CD4-positive, alpha-beta T cell treated with Interleukin-15 for 1 hour (primary cell): ENCODE results near the gene CSNK1G3.

ENCODE experiments used
- DNase-seq: peaks from one replicate; pipeline ENCODE4 v3.0.0-alpha.2; 2020

CSNK1G3 gene

DNA sequence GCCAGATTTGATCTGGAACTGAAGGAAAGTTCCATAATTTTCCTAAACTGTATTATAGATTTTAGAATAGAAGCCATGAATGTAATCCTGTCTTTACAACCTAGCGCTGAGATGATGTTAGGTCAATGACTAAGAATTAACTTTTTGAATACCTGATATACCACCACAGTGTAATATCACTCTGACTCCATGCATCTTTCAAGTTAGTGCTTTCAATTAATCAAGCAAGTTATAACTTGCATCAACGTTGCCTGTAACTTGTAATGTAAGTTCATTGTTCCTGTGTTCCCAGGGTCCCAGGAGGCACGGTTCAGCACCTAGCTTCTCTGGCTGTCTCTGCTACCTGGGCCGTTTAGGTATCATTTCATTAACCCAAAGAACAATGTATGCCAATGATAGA, 139.3 kb downstream of the CSNK1G3 start:
- DNase-seq, result no peak

DNA sequence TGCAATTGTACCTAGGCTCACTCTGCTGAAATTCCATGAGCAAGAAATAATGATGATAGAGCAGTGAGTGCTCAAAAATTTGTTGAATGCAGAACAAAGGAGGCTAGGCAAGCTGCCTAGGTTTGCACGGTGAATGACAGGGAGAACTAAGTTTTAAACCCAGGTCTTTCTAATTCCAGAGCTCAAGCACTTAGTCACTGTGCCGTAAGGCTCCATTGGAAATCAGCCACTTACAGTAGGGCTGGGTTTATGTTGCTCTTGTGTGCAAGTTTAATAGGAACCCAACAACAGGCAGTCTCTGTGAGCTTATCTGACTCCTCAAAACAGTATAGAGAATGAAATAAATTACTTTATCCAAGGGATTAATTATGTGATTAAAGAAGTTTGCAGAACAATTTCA, 147.0 kb downstream of the CSNK1G3 start:
- no peak for DNase-seq

DNA sequence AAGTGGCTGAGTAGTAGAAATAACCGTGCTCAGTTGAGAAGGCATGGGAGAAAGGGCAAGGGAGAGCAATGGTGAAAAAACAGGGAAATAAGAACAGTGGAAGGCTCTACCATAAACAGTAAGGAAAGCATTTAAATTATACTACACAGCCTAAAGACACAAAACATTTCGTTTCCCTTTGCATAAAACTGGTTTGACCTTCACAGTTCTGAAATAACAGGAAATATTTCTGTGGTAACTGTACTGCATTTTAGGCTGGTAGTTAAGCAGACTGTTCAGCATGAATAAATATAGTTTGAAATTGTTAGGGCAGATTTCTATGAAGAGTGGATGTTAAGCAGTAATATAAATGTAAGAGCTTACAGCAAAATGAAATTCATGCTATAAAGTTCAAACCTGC, 147.5 kb downstream of the CSNK1G3 start:
- DNase-seq, result no peak

DNA sequence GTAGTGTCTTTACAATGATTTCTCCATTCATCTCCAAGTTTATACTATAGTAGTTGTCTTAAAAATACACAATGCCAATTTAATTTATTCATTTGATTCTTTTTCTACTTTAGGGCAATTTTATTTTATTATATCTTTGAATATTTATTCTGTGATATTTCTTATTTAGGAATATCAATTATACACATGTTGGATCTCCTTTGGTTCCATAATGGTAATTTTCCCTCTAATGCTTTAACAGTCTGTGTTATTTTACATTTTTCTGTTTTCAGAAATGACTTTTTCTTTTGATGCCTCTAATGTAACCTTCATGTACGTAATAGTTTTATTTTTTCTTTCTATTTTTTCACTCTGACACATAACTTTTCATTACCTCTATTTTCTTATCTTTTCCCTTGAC, 153.0 kb downstream of the CSNK1G3 start:
- no peak for DNase-seq

DNA sequence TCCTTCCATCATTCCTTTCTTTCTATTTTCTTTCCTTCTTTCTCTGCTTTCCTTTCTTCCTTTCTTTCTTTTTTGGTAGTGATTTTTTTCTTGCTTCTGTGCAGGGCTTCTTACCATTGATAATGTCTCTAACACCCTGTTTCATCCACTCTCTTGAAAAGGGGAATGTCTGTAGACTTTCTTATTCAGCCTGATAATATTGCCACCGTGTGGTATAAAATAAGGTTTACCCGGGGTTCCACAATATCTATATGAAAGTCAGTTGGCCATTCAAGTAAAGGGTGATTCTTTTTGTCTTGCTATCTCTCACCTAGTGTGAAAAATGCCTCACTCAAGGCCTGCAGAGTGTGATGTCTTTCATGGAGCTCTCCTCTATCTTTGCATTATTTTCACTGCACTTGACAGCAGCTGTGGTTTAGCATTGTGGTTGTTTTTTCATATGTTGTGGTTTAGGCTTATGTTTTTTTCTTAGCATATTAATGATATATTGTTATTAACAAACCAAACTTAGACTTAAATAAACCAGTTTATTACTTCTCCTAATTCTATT, 153.9 kb downstream of the CSNK1G3 start:
- no peak for DNase-seq
